ENCODE data around the gene PCDHB5. TPM values are rescaled to one million over a fixed set of nuclear protein-coding genes. Genes with fewer than 3 reads are reported as not detected.

Gene PCDHB5
- total RNA-seq, 1 donor from 2014 or later: 1.0 TPM

Other genes starting within 250 kb of the PCDHB5 start
- 0.05 and 0.10 TPM in 2 replicates for gene PCDHAC1, start 208.9 kb upstream of the PCDHB5 start, total RNA-seq
- gene PCDHAC2, start 168.7 kb upstream of the PCDHB5 start, total RNA-seq: 0.05 and 0.10 TPM in 2 replicates
- not detected in 2 replicates for gene PCDHB1, start 83.8 kb upstream of the PCDHB5 start, total RNA-seq
- 20.3 and 21.5 TPM in 2 replicates for gene PCDHB2, start 40.6 kb upstream of the PCDHB5 start, total RNA-seq
- gene PCDHB3, start 34.7 kb upstream of the PCDHB5 start, total RNA-seq: 4.2 and 4.7 TPM in 2 replicates
- 6.6 and 7.1 TPM in 2 replicates for gene PCDHB4, start 13.4 kb upstream of the PCDHB5 start, total RNA-seq
- 1.5 and 2.3 TPM in 2 replicates for gene PCDHB6, start 14.9 kb downstream of the PCDHB5 start, total RNA-seq
- 5.1 and 6.6 TPM in 2 replicates for gene PCDHB7, start 37.4 kb downstream of the PCDHB5 start, total RNA-seq
- 9.5 and 10.4 TPM in 2 replicates for gene PCDHB8, start 42.6 kb downstream of the PCDHB5 start, total RNA-seq
- gene PCDHB16, start 47.2 kb downstream of the PCDHB5 start, total RNA-seq: 13.5 and 14.7 TPM in 2 replicates
- 6.8 TPM in 2 replicates for gene PCDHB9, start 52.0 kb downstream of the PCDHB5 start, total RNA-seq
- 6.7 and 7.4 TPM in 2 replicates for gene PCDHB10, start 57.1 kb downstream of the PCDHB5 start, total RNA-seq
- 3.9 and 5.3 TPM in 2 replicates for gene PCDHB11, start 64.4 kb downstream of the PCDHB5 start, total RNA-seq
- gene PCDHB12, start 73.5 kb downstream of the PCDHB5 start, total RNA-seq: 5.4 and 7.2 TPM in 2 replicates
- 5.3 and 6.4 TPM in 2 replicates for gene PCDHB13, start 78.7 kb downstream of the PCDHB5 start, total RNA-seq
- 6.2 and 6.9 TPM in 2 replicates for gene PCDHB14, start 88.1 kb downstream of the PCDHB5 start, total RNA-seq
- 3.1 and 4.6 TPM in 2 replicates for gene PCDHB15, start 110.2 kb downstream of the PCDHB5 start, total RNA-seq
- 0.43 and 0.62 TPM in 2 replicates for gene SLC25A2, start 168.8 kb downstream of the PCDHB5 start, total RNA-seq
- gene TAF7, start 185.6 kb downstream of the PCDHB5 start, total RNA-seq: 97.0 and 116 TPM in 2 replicates
- gene PCDHGA1, start 195.3 kb downstream of the PCDHB5 start, total RNA-seq: 5.2 and 5.9 TPM in 2 replicates
- 0.94 and 1.1 TPM in 2 replicates for gene PCDHGA2, start 203.6 kb downstream of the PCDHB5 start, total RNA-seq
- 0.48 and 0.57 TPM in 2 replicates for gene PCDHGA3, start 208.6 kb downstream of the PCDHB5 start, total RNA-seq
- gene PCDHGB1, start 214.9 kb downstream of the PCDHB5 start, total RNA-seq: 8.7 and 9.8 TPM in 2 replicates
- 2.9 and 3.3 TPM in 2 replicates for gene PCDHGA4, start 219.8 kb downstream of the PCDHB5 start, total RNA-seq
- 14.0 and 14.5 TPM in 2 replicates for gene PCDHGB2, start 224.8 kb downstream of the PCDHB5 start, total RNA-seq
- 1.7 and 2.2 TPM in 2 replicates for gene PCDHGA5, start 229.0 kb downstream of the PCDHB5 start, total RNA-seq
- 1.8 TPM in 2 replicates for gene PCDHGB3, start 235.0 kb downstream of the PCDHB5 start, total RNA-seq
- gene PCDHGA6, start 238.7 kb downstream of the PCDHB5 start, total RNA-seq: 0.88 and 1.8 TPM in 2 replicates
- 1.1 and 2.3 TPM in 2 replicates for gene PCDHGA7, start 247.5 kb downstream of the PCDHB5 start, total RNA-seq

Measured in myocyte (in vitro differentiated cells).